ENCODE results near the gene ALDH3B1.
A peak's percentile ranks its signal among the peaks of the same experiment; 100 is the strongest.

Gene ALDH3B1

DNA sequence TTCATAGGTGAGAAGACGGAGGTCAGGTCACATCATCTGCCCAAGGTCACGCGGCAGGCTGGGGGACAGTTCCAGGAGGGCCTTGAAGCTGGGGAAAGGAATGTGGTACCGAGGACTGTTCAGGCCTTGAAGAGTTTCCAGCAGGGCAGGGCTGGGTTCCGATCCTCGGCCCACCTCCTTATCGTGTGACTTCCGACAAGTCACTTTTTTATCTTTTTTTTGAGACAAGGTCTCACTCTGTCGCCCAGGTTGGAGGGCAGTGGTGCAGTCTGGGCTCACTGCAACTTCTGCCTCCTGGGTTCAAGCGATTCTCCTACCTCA lies 21.0 kb downstream of the ALDH3B1 start:
- TF ChIP-seq, protein P1, sequence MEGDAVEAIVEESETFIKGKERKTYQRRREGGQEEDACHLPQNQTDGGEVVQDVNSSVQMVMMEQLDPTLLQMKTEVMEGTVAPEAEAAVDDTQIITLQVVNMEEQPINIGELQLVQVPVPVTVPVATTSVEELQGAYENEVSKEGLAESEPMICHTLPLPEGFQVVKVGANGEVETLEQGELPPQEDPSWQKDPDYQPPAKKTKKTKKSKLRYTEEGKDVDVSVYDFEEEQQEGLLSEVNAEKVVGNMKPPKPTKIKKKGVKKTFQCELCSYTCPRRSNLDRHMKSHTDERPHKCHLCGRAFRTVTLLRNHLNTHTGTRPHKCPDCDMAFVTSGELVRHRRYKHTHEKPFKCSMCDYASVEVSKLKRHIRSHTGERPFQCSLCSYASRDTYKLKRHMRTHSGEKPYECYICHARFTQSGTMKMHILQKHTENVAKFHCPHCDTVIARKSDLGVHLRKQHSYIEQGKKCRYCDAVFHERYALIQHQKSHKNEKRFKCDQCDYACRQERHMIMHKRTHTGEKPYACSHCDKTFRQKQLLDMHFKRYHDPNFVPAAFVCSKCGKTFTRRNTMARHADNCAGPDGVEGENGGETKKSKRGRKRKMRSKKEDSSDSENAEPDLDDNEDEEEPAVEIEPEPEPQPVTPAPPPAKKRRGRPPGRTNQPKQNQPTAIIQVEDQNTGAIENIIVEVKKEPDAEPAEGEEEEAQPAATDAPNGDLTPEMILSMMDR (IDR thresholded peaks at IDR 0.05; ENCODE audit: insufficient read depth, low read length, poor library complexity, severe bottlenecking), result no peak
- H3K4me3 ChIP-seq (replicated peaks; ENCODE audit: low read depth, low read length), result peak overlapping the region; percentile 91
- DNase-seq (ENCODE audit: extremely low read depth, insufficient read length), result no peak
- no peaks in the 10 kb centered on the region for H3K27me3 ChIP-seq (replicated peaks; ENCODE audit: control insufficient read depth, insufficient read depth, low read length)
- H3K36me3 ChIP-seq (ENCODE audit: control insufficient read depth, insufficient read depth, low read length), result peaks cover 13% of the 10 kb centered on the region

DNA sequence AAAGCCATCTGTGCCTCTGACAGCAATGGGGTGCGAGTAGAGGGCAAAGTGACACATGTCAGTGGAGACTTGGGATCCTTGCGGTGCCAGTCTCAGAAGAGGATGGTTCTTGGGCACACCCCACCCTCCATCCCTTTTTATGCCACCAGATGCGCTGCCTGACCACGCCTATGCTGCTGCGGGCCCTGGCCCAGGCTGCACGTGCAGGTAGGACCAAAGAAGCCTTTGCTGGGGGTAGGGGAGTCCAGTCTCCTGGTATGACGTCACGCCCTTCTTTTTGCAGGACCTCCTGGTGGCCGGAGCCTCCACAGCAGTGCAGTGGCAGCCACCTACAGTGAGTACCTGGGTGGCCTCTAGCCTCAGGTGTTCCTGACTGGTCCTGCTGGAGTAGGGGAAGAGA lies 21.9 kb downstream of the ALDH3B1 start:
- Histone ChIP-seq H3K36me3 (ENCODE audit: control insufficient read depth, insufficient read depth, low read length) (peaks cover 17% of the 10 kb centered on the region), H3K4me3 (replicated peaks; ENCODE audit: low read depth, low read length) (peak overlapping the region; percentile 91), H3K27me3 (replicated peaks; ENCODE audit: control insufficient read depth, insufficient read depth, low read length) (no peaks in the 10 kb centered on the region)
- DNase-seq (ENCODE audit: extremely low read depth, insufficient read length), result no peak
- TF ChIP-seq, protein P1 (IDR thresholded peaks at IDR 0.05; ENCODE audit: insufficient read depth, low read length, poor library complexity, severe bottlenecking), result no peak

DNA sequence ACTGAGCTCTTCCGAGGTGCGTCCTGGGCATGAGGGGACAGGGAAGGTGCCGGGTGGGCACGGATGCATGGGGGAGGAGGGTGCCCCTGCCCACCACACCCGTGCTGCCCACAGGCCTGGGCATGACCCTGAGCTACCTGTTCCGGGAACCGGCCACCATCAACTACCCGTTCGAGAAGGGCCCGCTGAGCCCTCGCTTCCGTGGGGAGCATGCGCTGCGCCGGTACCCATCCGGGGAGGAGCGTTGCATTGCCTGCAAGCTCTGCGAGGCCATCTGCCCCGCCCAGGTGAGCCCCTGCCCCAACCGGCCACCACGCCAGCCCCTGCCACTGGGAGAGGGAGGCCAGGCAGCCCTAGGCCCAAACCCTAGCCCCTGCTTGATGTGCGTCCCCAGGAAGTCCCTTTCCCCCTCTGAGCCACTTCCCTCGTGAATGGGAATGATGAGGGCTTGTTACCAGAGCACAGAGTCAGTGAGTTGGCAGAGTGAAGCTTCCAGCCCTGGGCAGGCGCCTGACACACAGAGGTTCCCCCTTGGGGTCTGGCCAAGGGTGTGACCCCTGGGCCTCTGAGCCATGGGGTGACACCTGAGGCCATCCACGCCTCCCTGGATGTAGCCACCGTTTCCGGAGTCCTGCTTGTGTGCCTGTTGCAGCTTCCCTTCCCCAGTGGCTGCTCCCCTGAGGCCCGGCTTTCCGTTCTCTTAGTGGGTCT lies 23.0 kb downstream of the ALDH3B1 start:
- peaks cover 17% of the 10 kb centered on the region for H3K36me3 ChIP-seq (ENCODE audit: control insufficient read depth, insufficient read depth, low read length)
- DNase-seq (ENCODE audit: extremely low read depth, insufficient read length), result no peak
- H3K4me3 ChIP-seq (replicated peaks; ENCODE audit: low read depth, low read length), result no peak overlapping the region
- TF ChIP-seq, protein P1 (IDR thresholded peaks at IDR 0.05; ENCODE audit: insufficient read depth, low read length, poor library complexity, severe bottlenecking), result no peak
- H3K27me3 ChIP-seq (replicated peaks; ENCODE audit: control insufficient read depth, insufficient read depth, low read length), result no peaks in the 10 kb centered on the region

DNA sequence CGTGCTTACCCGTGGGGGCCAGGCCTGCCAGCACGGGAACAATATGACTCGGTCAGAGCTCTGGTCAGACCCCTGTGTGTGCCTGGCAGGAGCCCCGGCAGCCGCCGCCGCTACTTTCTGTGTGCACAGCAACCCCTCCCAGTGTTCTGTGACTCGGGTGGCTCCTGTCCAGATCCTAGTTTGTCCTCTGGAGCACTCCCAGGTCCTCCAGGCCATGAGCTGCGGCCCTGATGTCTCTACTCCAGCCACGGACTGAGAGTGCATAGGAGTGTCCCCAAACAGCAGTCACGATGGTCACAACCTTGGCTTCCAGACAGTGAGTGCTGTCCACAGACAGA lies 23.6 kb downstream of the ALDH3B1 start:
- Histone ChIP-seq H3K27me3 (replicated peaks; ENCODE audit: control insufficient read depth, insufficient read depth, low read length) (no peaks in the 10 kb centered on the region), H3K4me3 (replicated peaks; ENCODE audit: low read depth, low read length) (no peak overlapping the region), H3K36me3 (ENCODE audit: control insufficient read depth, insufficient read depth, low read length) (peaks cover 17% of the 10 kb centered on the region)
- DNase-seq (ENCODE audit: extremely low read depth, insufficient read length), result no peak
- TF ChIP-seq, protein P1 (IDR thresholded peaks at IDR 0.05; ENCODE audit: insufficient read depth, low read length, poor library complexity, severe bottlenecking), result no peak

DNA sequence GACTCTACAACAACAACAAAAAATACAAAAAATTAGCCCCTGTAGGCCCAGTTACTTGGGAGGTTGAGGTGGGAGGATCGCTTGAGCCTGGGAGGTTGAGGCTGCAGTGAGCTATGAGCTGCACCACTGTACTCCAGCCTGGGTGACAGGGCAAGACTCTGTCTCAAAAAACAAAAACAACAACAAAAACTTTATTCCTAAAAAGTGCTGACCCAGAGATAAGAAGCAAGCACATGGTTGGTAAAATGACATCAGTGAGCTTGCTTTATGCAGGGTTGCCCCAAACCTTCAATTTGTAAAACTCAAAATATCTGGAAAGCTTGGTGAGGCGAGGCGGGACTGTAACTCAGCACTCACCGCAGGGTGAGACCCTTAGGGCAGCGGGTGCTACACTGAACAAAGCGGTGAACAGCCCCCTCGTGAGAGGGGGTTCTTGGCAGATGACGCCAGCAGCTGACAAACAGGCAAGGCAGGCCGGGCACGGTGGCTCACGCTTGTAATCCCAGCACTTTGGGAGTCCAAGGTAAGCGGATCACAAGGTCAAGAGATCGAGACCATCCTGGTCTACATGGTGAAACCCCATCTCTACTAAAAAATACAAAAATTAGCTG lies 25.2 kb downstream of the ALDH3B1 start:
- TF ChIP-seq, protein P1 (IDR thresholded peaks at IDR 0.05; ENCODE audit: insufficient read depth, low read length, poor library complexity, severe bottlenecking), result no peak
- no peak for DNase-seq (ENCODE audit: extremely low read depth, insufficient read length)
- Histone ChIP-seq H3K27me3 (replicated peaks; ENCODE audit: control insufficient read depth, insufficient read depth, low read length) (no peaks in the 10 kb centered on the region), H3K36me3 (ENCODE audit: control insufficient read depth, insufficient read depth, low read length) (peaks cover 17% of the 10 kb centered on the region), H3K4me3 (replicated peaks; ENCODE audit: low read depth, low read length) (no peak overlapping the region)
